GM12875 (cell line): ENCODE measurements around the gene MARCKS.

Experiments
- H3K4me3 ChIP-seq: one replicate; pipeline ENCODE4 v1.5.1; 2011; ENCODE audit warnings: low read depth, low read length, control low read depth
- TF ChIP-seq, protein P1 (sequence below): IDR thresholded peaks from 2 replicates; pipeline ENCODE4 v1.5.1; 2011; ENCODE audit warnings: low read depth, mild to moderate bottlenecking, control low read depth, inconsistent platforms, low read length, moderate library complexity, borderline replicate concordance; ENCODE audit not compliant: insufficient read depth

MARCKS gene

DNA sequence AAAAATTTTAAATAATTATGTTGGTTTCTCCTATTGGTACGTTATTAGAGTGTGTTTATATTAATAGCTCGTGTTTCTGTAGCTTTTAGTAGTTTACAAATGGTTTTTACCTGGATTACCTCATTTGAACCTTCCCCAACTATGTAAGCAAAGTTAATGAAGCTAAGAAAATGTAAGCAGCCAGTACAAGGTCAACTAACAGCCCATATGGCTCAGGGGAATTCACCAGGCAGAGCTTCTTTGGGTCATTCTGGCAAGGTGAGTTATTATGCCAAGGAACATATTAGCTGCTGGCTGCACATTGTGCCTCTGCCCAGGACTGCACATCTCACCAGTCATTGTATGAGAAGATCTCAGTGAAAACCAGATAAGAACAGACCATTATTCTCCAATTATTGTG is 27.0 kb upstream of the MARCKS start:
- H3K4me3 ChIP-seq = no peak overlapping the region
- TF ChIP-seq, protein P1, sequence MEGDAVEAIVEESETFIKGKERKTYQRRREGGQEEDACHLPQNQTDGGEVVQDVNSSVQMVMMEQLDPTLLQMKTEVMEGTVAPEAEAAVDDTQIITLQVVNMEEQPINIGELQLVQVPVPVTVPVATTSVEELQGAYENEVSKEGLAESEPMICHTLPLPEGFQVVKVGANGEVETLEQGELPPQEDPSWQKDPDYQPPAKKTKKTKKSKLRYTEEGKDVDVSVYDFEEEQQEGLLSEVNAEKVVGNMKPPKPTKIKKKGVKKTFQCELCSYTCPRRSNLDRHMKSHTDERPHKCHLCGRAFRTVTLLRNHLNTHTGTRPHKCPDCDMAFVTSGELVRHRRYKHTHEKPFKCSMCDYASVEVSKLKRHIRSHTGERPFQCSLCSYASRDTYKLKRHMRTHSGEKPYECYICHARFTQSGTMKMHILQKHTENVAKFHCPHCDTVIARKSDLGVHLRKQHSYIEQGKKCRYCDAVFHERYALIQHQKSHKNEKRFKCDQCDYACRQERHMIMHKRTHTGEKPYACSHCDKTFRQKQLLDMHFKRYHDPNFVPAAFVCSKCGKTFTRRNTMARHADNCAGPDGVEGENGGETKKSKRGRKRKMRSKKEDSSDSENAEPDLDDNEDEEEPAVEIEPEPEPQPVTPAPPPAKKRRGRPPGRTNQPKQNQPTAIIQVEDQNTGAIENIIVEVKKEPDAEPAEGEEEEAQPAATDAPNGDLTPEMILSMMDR = no peak

DNA sequence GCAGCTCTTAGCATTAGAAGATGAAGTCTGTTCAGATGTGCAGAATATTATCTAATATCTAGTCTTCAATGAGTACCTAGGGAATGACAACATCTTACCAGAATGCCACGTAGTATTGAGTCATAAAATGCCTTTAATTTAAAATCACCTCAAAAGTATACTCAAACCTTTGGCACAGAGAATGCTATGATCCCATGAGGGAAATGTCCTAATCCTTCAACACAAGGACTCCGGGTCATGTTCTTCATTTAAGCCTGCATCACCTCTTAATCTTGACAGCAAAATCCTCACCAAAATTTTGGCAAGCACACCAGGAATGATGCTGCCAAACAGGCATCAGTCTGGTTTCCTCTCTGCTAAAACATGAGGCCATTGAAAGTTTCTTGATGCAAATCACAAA is 23.6 kb upstream of the MARCKS start:
- no peak overlapping the region for H3K4me3 ChIP-seq
- TF ChIP-seq, protein P1 = no peak

- no peak overlapping the region for H3K4me3 ChIP-seq
- TF ChIP-seq, protein P1 = no peak
Observed at GRCh38 chr6:113837170-113837569, 20.0 kb upstream of the MARCKS start.

DNA sequence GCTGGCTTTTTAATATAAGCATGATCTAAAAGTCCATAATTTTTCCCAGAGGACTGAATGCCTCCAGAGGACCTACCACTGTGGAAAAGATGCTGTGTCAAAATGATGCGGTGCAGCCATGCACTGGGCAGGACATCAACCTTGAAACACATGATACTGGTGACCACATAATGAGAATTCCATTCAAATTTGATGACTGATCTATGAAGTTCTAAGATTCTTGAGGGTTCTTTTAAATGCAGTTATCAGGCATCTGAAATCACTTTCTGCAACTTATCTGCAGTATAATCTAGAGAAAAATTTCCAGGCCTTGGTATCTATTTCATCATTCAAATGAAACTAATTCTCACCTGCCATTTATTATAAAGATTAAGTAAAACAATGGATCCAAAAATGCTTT is 15.0 kb upstream of the MARCKS start:
- TF ChIP-seq, protein P1 = no peak
- H3K4me3 ChIP-seq = no peak overlapping the region

DNA sequence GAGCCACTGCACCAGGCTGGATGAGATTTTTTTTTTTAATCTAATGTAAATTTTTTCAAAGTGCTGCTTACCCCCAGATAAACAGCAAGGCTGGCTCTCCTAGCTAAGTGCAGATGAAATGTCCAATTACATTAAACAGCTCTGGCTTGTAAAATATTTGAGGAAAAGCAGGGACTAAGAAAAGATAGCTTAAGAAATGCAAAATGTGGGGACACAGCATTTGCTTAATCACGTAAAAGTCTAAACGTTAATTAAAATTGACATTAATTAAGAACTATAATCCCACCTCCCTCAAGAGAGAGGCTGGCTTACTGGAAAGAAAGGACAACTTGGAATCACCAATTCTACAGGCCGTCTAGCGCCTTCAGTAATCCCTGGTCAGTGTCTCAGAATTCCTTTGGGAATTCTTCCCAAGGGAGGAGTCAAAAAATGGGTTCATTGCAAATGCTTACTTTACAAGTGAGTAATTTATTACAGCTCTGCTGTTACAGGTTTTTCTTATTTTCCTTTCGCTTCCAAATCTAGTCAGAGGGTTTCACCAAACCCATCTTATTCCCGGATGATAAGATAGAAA is 13.6 kb upstream of the MARCKS start:
- no peak overlapping the region for H3K4me3 ChIP-seq
- TF ChIP-seq, protein P1 = no peak

DNA sequence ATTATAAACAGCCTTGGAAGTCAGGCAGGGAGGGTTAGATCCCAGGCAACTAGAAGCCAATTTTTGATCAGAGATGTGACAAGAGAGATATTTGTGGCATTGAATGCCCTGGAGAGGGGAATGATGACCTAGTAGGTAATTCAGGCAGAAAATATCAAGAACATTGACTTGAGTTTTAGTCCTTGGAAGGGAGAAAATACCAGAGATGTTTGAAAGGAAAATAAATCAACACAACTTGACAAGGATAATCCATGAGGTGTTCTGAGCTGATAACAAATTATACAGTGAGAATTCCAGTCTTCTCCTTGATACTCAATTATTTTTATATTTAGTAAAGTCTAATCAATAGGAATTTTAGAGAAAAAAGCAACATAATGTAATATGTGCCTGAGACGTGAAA is 10.6 kb upstream of the MARCKS start:
- TF ChIP-seq, protein P1 = no peak
- no peak overlapping the region for H3K4me3 ChIP-seq

- TF ChIP-seq, protein P1 = no peak
- H3K4me3 ChIP-seq = no peak overlapping the region
Observed at GRCh38 chr6:113847447-113847846, 9.7 kb upstream of the MARCKS start.
